GM12873 (cell line): ENCODE data around the gene CUTA.
A peak's percentile ranks its signal among the peaks of the same experiment; 100 is the strongest.

Experiments used
- CTCF ChIP-seq: IDR thresholded peaks from 2 replicates; pipeline ENCODE4 v1.5.1; 2012; ENCODE audit warnings: low read depth, mild to moderate bottlenecking, moderate library complexity, low read length, control low read depth; ENCODE audit not compliant: insufficient read depth; ENCODE audit errors: missing control alignments

The CUTA gene

GRCh38 chr6:33417903-33418689 is at the start of gene CUTA:
TSS of gene CUTA (minus strand) at chr6:33418107. CDS start at chr6:33418000, 107 bp downstream.
- peak; percentile 61 for TF ChIP-seq CTCF

GRCh38 chr6:33467091-33467490 is 49.2 kb upstream of the CUTA start:
- TF ChIP-seq CTCF, result no peak

- no peak for TF ChIP-seq CTCF
Measured at GRCh38 chr6:33466075-33466735, 48.3 kb upstream of the CUTA start.

- TF ChIP-seq CTCF, result no peak
Measured at GRCh38 chr6:33459226-33459625, 41.3 kb upstream of the CUTA start.

GRCh38 chr6:33458676-33459075 is 40.8 kb upstream of the CUTA start:
- TF ChIP-seq CTCF, result no peak

GRCh38 chr6:33456156-33456555 is 38.2 kb upstream of the CUTA start:
- no peak for TF ChIP-seq CTCF

- TF ChIP-seq CTCF, result no peak
Measured at GRCh38 chr6:33455051-33455450, 37.1 kb upstream of the CUTA start.
